Cardiac muscle cell (in vitro differentiated cells and primary cell): Measurements from ENCODE around the gene LCLAT1. TPM values are rescaled to one million over a fixed set of nuclear protein-coding genes. Genes with fewer than 3 reads are reported as not detected.

Experiments used
- DNase-seq, 2 donors: peaks; one replicate each; pipeline versions ENCODE4 v3.0.0 to v3.0.0-alpha.2; 2010 to 2017; ENCODE audit warnings: low read depth in 1 of 2, low spot score in 1 of 2
- H3K27ac ChIP-seq: fragments of 200-600 bp; sonication (generic); 2 replicates; pipeline ENCODE4 v1.5.1; 2016
- H3K27me3 ChIP-seq: fragments of 200-600 bp; sonication (generic); 2 replicates; pipeline ENCODE4 v1.6.0; 2016; ENCODE audit warnings: control low read depth
- H3K36me3 ChIP-seq: fragments of 200-600 bp; sonication (generic); 2 replicates; pipeline ENCODE4 v1.5.1; 2016; ENCODE audit warnings: control low read depth
- H3K4me1 ChIP-seq: fragments of 200-600 bp; sonication (generic); 2 replicates; pipeline ENCODE4 v1.8.1; 2017; ENCODE audit warnings: low read depth, mild to moderate bottlenecking, mixed run types
- H3K4me3 ChIP-seq: fragments of 200-600 bp; sonication (generic); 2 replicates; pipeline ENCODE4 v1.5.1; 2016; ENCODE audit warnings: mild to moderate bottlenecking
- H3K9me3 ChIP-seq: fragments of 200-600 bp; sonication (generic); 2 replicates; pipeline ENCODE4 v1.5.1; 2017; ENCODE audit warnings: low read depth, mild to moderate bottlenecking, control low read depth
- CTCF ChIP-seq: IDR thresholded peaks from 2 replicates; pipeline ENCODE4 v1.5.1; 2012; ENCODE audit warnings: low read depth, mild to moderate bottlenecking, low read length
- polyA plus RNA-seq: library from polyadenylated mRNA; unstranded; fragments of >200 nt; fragmentation: Nextera tagmentation; extraction: Ambion mirVana; gene quantifications from 2 replicates; pipeline ENCODE4 v1.2.1, GENCODE V29; 2016
- total RNA-seq: library from RNA; depleted of rRNA; stranded (reverse); fragments of >200 nt; gene quantifications from 2 replicates; pipeline ENCODE4 v1.2.3, GENCODE V29; 2016

LCLAT1 gene
- total and polyA plus RNA-seq, 2 experiments from 2014 or later: 19.6 to 25.5 TPM

- Histone ChIP-seq H3K27ac (no peak overlapping the region), H3K36me3 (no peaks in the 10 kb centered on the region), H3K4me3 (no peak overlapping the region), H3K27me3 (no peaks in the 10 kb centered on the region), H3K9me3 (no peaks in the 10 kb centered on the region), H3K4me1 (peaks cover 49% of the 10 kb centered on the region)
- DNase-seq: no peak
- TF ChIP-seq CTCF: no peak
Measured at GRCh38 chr2:30403592-30404312, 43.3 kb upstream of the LCLAT1 start.

- TF ChIP-seq CTCF: no peak
- peaks cover 55% of the 10 kb centered on the region for H3K4me1 ChIP-seq
- DNase-seq: peak; percentile 33 to 45
- no peaks in the 10 kb centered on the region for H3K9me3 ChIP-seq
- no peak overlapping the region for H3K27ac ChIP-seq
- no peaks in the 10 kb centered on the region for H3K36me3 ChIP-seq
- no peak overlapping the region for H3K4me3 ChIP-seq
- H3K27me3 ChIP-seq: no peaks in the 10 kb centered on the region
Measured at GRCh38 chr2:30404319-30405259, 42.5 kb upstream of the LCLAT1 start.

DNA sequence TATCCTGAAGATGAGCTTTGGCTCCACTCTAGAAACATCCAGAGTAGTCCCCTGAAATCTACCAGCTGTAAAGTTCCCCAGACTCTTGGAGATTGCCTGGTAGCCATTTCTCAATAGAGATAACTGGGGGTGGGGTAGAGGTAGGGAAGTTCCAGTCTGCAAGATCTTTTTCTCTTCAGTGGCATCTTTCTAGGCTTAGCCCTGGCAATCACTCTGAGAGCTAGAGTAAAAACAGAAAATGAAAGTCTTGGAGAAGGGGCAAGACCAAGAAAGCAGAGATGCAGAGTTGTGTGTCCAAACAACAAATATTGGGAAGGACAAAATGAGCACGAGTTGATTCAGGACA, 41.8 kb upstream of the LCLAT1 start:
- H3K27ac ChIP-seq: no peak overlapping the region
- no peak overlapping the region for H3K4me3 ChIP-seq
- H3K27me3 ChIP-seq: no peaks in the 10 kb centered on the region
- no peak for DNase-seq
- no peak for TF ChIP-seq CTCF
- H3K4me1 ChIP-seq: peaks cover 56% of the 10 kb centered on the region
- no peaks in the 10 kb centered on the region for H3K36me3 ChIP-seq
- no peaks in the 10 kb centered on the region for H3K9me3 ChIP-seq

- TF ChIP-seq CTCF: no peak
Measured at GRCh38 chr2:30406853-30407252, 40.2 kb upstream of the LCLAT1 start.

DNA sequence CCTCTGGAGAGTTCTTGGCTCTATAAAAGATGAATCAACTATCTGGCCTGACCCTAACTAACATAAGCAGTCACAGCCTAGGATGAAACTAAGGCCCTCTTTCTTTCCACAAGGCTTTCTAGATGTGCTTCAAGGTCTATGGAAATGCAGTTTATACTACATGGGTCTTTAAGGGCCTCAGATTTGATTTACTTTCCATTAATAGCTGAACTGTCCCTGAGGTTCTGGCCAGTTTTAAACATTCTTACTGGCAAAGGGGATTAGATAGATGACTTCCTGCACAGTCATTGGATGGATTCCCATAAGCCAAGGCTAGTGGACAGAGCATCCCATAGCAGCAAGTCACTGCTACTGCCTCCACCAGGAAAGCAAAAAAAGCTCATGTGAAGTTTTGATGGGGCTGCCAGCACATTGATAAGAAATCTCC, 38.1 kb upstream of the LCLAT1 start:
- Histone ChIP-seq H3K27ac (peak overlapping the region; percentile 79), H3K4me1 (peaks cover 70% of the 10 kb centered on the region), H3K9me3 (no peaks in the 10 kb centered on the region), H3K36me3 (no peaks in the 10 kb centered on the region), H3K4me3 (no peak overlapping the region), H3K27me3 (no peaks in the 10 kb centered on the region)
- peak in 1 of 2 donors; percentile 29 for DNase-seq
- no peak for TF ChIP-seq CTCF

More at GRCh38 chr2:30406853-30407252, 40.2 kb upstream of the LCLAT1 start:
- Histone ChIP-seq H3K4me3 (no peak overlapping the region), H3K4me1 (peaks cover 64% of the 10 kb centered on the region), H3K27me3 (no peaks in the 10 kb centered on the region), H3K9me3 (no peaks in the 10 kb centered on the region), H3K27ac (no peak overlapping the region), H3K36me3 (no peaks in the 10 kb centered on the region)
- DNase-seq: no peak
